DND-41 (cell line): ENCODE results near the gene ITPR1.

Experiments used
- ATAC-seq: fragments of 200-7000 bp; cut with Tn5 transposase; 3 replicates; pipeline ENCODE4 v1.9.1; 2021; ENCODE audit warnings: low read depth; ENCODE audit not compliant: insufficient read depth
- DNase-seq: peaks from one replicate; pipeline ENCODE4 v3.0.0-alpha.2; 2020
- H2AFZ ChIP-seq: 2 replicates; pipeline ENCODE4 v1.6.0; 2012; ENCODE audit warnings: low read depth, low read length
- H3K27ac ChIP-seq: 2 replicates; pipeline ENCODE4 v1.5.1; 2012; ENCODE audit warnings: low read length, inconsistent platforms
- H3K27me3 ChIP-seq: fragments of 200-600 bp; sonication (generic); 2 replicates; pipeline ENCODE4 v1.6.0; 2012; ENCODE audit warnings: low read length, mild to moderate bottlenecking, inconsistent platforms; ENCODE audit not compliant: insufficient read depth, poor library complexity
- H3K36me3 ChIP-seq: 2 replicates; pipeline ENCODE4 v1.5.1; 2012; ENCODE audit warnings: low read length, inconsistent platforms; ENCODE audit not compliant: insufficient read depth
- H3K4me1 ChIP-seq: 2 replicates; pipeline ENCODE4 v1.5.1; 2012; ENCODE audit warnings: mild to moderate bottlenecking, low read length; ENCODE audit not compliant: insufficient read depth
- H3K4me2 ChIP-seq: 2 replicates; pipeline ENCODE4 v1.6.0; 2012; ENCODE audit warnings: mild to moderate bottlenecking, moderate library complexity, low read length, inconsistent platforms; ENCODE audit not compliant: insufficient read depth
- H3K4me3 ChIP-seq, 2 experiments: fragments of 200-600 bp in 1 of 2; shearing (Covaris generic) in 1 of 2; 2 replicates each; pipeline ENCODE4 v1.5.1; 2012 to 2016; ENCODE audit warnings: inconsistent platforms in 2 of 2, low read length in 2 of 2, mild to moderate bottlenecking in 2 of 2, low read depth in 1 of 2, moderate library complexity in 1 of 2
- H3K79me2 ChIP-seq: 2 replicates; pipeline ENCODE4 v1.6.0; 2012; ENCODE audit warnings: low read length, inconsistent platforms; ENCODE audit not compliant: insufficient read depth
- H3K9ac ChIP-seq: 2 replicates; pipeline ENCODE4 v1.6.0; 2012; ENCODE audit warnings: low read depth, mild to moderate bottlenecking, inconsistent platforms, low read length, moderate library complexity
- H3K9me3 ChIP-seq: 2 replicates; pipeline ENCODE4 v1.5.1; 2012; ENCODE audit warnings: low read length, moderate library complexity, mild to moderate bottlenecking, inconsistent platforms; ENCODE audit not compliant: insufficient read depth, severe bottlenecking
- H4K20me1 ChIP-seq: 2 replicates; pipeline ENCODE4 v1.6.0; 2012; ENCODE audit warnings: low read length; ENCODE audit not compliant: insufficient read depth
- EZH2 ChIP-seq: IDR thresholded peaks from 3 replicates; pipeline ENCODE4 v1.6.1; 2012; ENCODE audit warnings: borderline replicate concordance, low read depth, mild to moderate bottlenecking, moderate library complexity, low read length, inconsistent platforms; ENCODE audit not compliant: severe bottlenecking
- TF ChIP-seq, protein P1 (sequence below): IDR thresholded peaks from 2 replicates; pipeline ENCODE4 v1.5.1; 2012; ENCODE audit warnings: borderline replicate concordance, low read length, moderate library complexity, mild to moderate bottlenecking; ENCODE audit not compliant: poor library complexity, severe bottlenecking; ENCODE audit errors: extremely low read depth

ITPR1 gene

DNA sequence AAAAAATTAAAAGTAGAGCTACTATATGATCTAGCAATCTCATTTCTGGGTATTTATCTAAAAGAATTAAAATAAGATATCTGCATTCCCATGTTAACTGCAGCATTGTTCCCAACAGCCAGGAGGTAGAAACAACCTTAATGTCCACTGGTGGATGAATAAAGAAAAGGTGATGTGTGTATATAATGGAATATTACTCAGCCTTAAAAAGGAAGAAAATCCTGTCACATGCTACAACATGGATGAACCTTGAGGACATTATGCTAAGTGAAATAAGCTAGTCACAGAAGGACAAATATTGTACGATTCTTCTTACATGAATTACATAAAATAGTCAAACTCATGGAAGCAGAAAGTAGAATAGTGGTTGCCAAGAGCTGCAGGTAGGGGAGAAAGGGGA, 366.6 kb downstream of the ITPR1 start:
- H3K27ac ChIP-seq = no peak overlapping the region
- H2AFZ ChIP-seq = no peak overlapping the region
- no peaks in the 10 kb centered on the region for H3K27me3 ChIP-seq
- no peaks in the 10 kb centered on the region for H3K79me2 ChIP-seq
- H3K4me2 ChIP-seq = no peak overlapping the region
- ATAC-seq (no peak), DNase-seq (no peak)
- no peaks in the 10 kb centered on the region for H4K20me1 ChIP-seq
- TF ChIP-seq, protein P1, sequence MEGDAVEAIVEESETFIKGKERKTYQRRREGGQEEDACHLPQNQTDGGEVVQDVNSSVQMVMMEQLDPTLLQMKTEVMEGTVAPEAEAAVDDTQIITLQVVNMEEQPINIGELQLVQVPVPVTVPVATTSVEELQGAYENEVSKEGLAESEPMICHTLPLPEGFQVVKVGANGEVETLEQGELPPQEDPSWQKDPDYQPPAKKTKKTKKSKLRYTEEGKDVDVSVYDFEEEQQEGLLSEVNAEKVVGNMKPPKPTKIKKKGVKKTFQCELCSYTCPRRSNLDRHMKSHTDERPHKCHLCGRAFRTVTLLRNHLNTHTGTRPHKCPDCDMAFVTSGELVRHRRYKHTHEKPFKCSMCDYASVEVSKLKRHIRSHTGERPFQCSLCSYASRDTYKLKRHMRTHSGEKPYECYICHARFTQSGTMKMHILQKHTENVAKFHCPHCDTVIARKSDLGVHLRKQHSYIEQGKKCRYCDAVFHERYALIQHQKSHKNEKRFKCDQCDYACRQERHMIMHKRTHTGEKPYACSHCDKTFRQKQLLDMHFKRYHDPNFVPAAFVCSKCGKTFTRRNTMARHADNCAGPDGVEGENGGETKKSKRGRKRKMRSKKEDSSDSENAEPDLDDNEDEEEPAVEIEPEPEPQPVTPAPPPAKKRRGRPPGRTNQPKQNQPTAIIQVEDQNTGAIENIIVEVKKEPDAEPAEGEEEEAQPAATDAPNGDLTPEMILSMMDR = no peak
- TF ChIP-seq EZH2 = no peak
- no peak overlapping the region for H3K9ac ChIP-seq
- H3K36me3 ChIP-seq = no peaks in the 10 kb centered on the region
- no peaks in the 10 kb centered on the region for H3K4me1 ChIP-seq
- H3K9me3 ChIP-seq = peaks cover 21% of the 10 kb centered on the region
- no peak overlapping the region for H3K4me3 ChIP-seq

DNA sequence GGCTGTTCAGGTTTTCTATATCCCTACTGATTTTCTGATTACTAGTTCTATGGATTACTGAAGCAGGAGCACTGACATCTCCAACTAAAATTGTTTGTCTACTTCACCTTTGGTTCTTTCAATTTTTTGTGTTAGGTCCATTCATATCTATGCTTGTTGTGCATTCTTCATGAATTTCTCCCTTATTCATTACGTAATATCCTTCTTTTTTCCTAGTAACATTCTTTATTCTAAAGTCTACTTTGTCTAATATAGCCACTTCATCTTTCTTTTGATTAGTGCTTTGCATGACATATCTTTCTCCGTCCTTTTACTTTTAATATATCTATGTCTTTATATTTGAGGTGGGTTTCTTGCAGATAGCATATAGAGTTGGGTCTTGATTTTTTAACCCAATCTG, 369.8 kb downstream of the ITPR1 start:
- DNase-seq (no peak), ATAC-seq (no peak)
- Histone ChIP-seq H3K27me3 (no peaks in the 10 kb centered on the region), H3K4me2 (no peak overlapping the region), H3K9me3 (peaks cover 21% of the 10 kb centered on the region), H3K9ac (no peak overlapping the region), H3K4me3 (no peak overlapping the region), H4K20me1 (no peaks in the 10 kb centered on the region), H3K27ac (no peak overlapping the region), H3K36me3 (no peaks in the 10 kb centered on the region), H3K4me1 (peaks cover 16% of the 10 kb centered on the region), H3K79me2 (no peaks in the 10 kb centered on the region), H2AFZ (no peak overlapping the region)
- TF ChIP-seq, protein P1 = no peak
- no peak for TF ChIP-seq EZH2

DNA sequence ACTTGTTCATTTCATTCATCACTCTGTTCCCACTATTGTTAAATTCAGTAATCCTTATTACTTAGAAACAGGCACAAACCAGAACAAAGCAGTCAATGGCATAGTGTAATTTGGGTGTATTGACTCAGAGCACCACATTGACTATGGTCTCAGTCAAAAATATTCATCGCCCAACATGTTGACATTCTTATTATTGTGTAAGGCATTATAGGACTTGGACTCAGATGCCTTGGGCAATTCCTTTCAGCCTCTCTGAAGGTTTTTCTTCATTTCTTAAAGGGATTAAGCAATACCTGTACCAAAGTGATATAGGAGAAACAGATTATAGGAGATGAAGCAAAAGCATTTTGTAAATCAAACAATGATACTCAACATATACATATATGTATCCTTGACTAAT, 371.4 kb downstream of the ITPR1 start:
- Histone ChIP-seq H3K4me2 (no peak overlapping the region), H3K79me2 (no peaks in the 10 kb centered on the region), H4K20me1 (no peaks in the 10 kb centered on the region), H2AFZ (no peak overlapping the region), H3K27me3 (no peaks in the 10 kb centered on the region), H3K4me1 (peaks cover 31% of the 10 kb centered on the region), H3K9ac (no peak overlapping the region), H3K9me3 (peaks cover 21% of the 10 kb centered on the region), H3K27ac (no peak overlapping the region), H3K36me3 (no peaks in the 10 kb centered on the region), H3K4me3 (no peak overlapping the region)
- DNase-seq (no peak), ATAC-seq (no peak)
- TF ChIP-seq, protein P1 = no peak
- no peak for TF ChIP-seq EZH2

DNA sequence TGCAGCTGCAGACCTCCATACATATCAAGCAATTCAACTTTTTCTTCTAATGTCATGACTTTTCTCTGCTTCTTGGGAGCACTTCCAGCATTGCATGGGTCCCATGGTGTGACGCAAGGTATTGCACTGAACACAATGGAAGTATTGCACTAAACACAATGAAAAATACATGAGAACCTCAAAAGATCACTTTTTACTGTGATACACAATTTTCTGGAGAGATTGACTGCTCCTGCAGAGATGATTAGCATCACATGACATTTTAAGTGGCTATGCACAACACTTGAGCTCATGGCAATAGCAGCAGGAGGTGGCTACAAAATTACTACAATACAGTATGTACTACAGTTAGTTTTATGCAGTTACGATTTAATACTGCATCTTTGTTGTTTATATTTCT, 372.6 kb downstream of the ITPR1 start:
- peaks cover 33% of the 10 kb centered on the region for H3K4me1 ChIP-seq
- no peak overlapping the region for H3K27ac ChIP-seq
- no peak overlapping the region for H3K4me2 ChIP-seq
- H3K36me3 ChIP-seq = no peaks in the 10 kb centered on the region
- H3K9me3 ChIP-seq = peaks cover 21% of the 10 kb centered on the region
- TF ChIP-seq, protein P1 = no peak
- TF ChIP-seq EZH2 = no peak
- no peaks in the 10 kb centered on the region for H3K79me2 ChIP-seq
- DNase-seq = no peak
- no peak overlapping the region for H3K9ac ChIP-seq
- no peaks in the 10 kb centered on the region for H4K20me1 ChIP-seq
- no peak overlapping the region for H3K4me3 ChIP-seq
- no peak for ATAC-seq
- H2AFZ ChIP-seq = no peak overlapping the region
- H3K27me3 ChIP-seq = no peaks in the 10 kb centered on the region
